Duodenal mucosa (tissue), 2 donors: ENCODE results near the gene MYO18B.

Experiments
- H3K27ac ChIP-seq: one replicate; pipeline ENCODE4 v1.7.0; 2013; ENCODE audit warnings: low read depth, low read length
- H3K27me3 ChIP-seq, 2 donors: one replicate each; pipeline ENCODE4 v1.7.0; 2013; ENCODE audit warnings: low read length in 2 of 2, control low read depth in 1 of 2; ENCODE audit not compliant: insufficient read depth in 2 of 2, control insufficient read depth in 1 of 2
- H3K36me3 ChIP-seq, 2 donors: one replicate each; pipeline ENCODE4 v1.7.0; 2013; ENCODE audit warnings: low read length in 2 of 2, control low read depth in 1 of 2; ENCODE audit not compliant: insufficient read depth in 2 of 2, control insufficient read depth in 1 of 2
- H3K4me1 ChIP-seq, 2 donors: one replicate each; pipeline ENCODE4 v1.7.0; 2013; ENCODE audit warnings: low read length in 2 of 2, control low read depth in 1 of 2; ENCODE audit not compliant: insufficient read depth in 2 of 2, control insufficient read depth in 1 of 2
- H3K4me3 ChIP-seq, 2 donors: one replicate each; pipeline ENCODE4 v1.7.0; 2013; ENCODE audit warnings: low read length in 2 of 2, low read depth in 1 of 2
- H3K9ac ChIP-seq, 2 donors: one replicate each; pipeline ENCODE4 v1.7.0; 2013; ENCODE audit warnings: low read length in 2 of 2, low read depth in 1 of 2
- H3K9me3 ChIP-seq, 2 donors: one replicate each; pipeline ENCODE4 v1.7.0; 2013; ENCODE audit warnings: low read length in 2 of 2, control low read depth in 1 of 2; ENCODE audit not compliant: control insufficient read depth in 1 of 2

MYO18B gene

GRCh38 chr22:26045860-26046259 lies 303.9 kb downstream of the MYO18B start:
- no peak overlapping the region for H3K27ac ChIP-seq
- no peaks in the 10 kb centered on the region for H3K27me3 ChIP-seq
- H3K9me3 ChIP-seq: no peaks in the 10 kb centered on the region
- no peaks in the 10 kb centered on the region for H3K4me1 ChIP-seq
- H3K4me3 ChIP-seq: no peak overlapping the region
- H3K9ac ChIP-seq: no peak overlapping the region
- H3K36me3 ChIP-seq: no peaks in the 10 kb centered on the region

GRCh38 chr22:26047516-26047915 lies 305.5 kb downstream of the MYO18B start:
- H3K9me3 ChIP-seq: no peaks in the 10 kb centered on the region
- H3K27me3 ChIP-seq: no peaks in the 10 kb centered on the region
- no peaks in the 10 kb centered on the region for H3K4me1 ChIP-seq
- H3K27ac ChIP-seq: no peak overlapping the region
- H3K36me3 ChIP-seq: no peaks in the 10 kb centered on the region
- H3K4me3 ChIP-seq: no peak overlapping the region
- H3K9ac ChIP-seq: no peak overlapping the region

- Histone ChIP-seq H3K4me3 (no peak overlapping the region), H3K27me3 (no peaks in the 10 kb centered on the region), H3K4me1 (no peaks in the 10 kb centered on the region), H3K27ac (no peak overlapping the region), H3K9me3 (no peaks in the 10 kb centered on the region), H3K36me3 (no peaks in the 10 kb centered on the region), H3K9ac (no peak overlapping the region)
Observed at GRCh38 chr22:26047920-26048319, 305.9 kb downstream of the MYO18B start.

- H3K36me3 ChIP-seq: no peaks in the 10 kb centered on the region
- H3K9ac ChIP-seq: no peak overlapping the region
- H3K4me3 ChIP-seq: no peak overlapping the region
- H3K27ac ChIP-seq: no peak overlapping the region
- no peaks in the 10 kb centered on the region for H3K4me1 ChIP-seq
- H3K9me3 ChIP-seq: no peaks in the 10 kb centered on the region
- no peaks in the 10 kb centered on the region for H3K27me3 ChIP-seq
Observed at GRCh38 chr22:26050079-26050478, 308.1 kb downstream of the MYO18B start.

- no peak overlapping the region for H3K27ac ChIP-seq
- no peaks in the 10 kb centered on the region for H3K9me3 ChIP-seq
- no peak overlapping the region for H3K4me3 ChIP-seq
- peaks cover 0 to 6% of the 10 kb centered on the region in 2 donors for H3K27me3 ChIP-seq
- no peak overlapping the region for H3K9ac ChIP-seq
- H3K4me1 ChIP-seq: no peaks in the 10 kb centered on the region
- no peaks in the 10 kb centered on the region for H3K36me3 ChIP-seq
Observed at GRCh38 chr22:26053737-26054316, 311.8 kb downstream of the MYO18B start.

- H3K36me3 ChIP-seq: no peaks in the 10 kb centered on the region
- no peak overlapping the region for H3K27ac ChIP-seq
- H3K4me3 ChIP-seq: no peak overlapping the region
- H3K9me3 ChIP-seq: no peaks in the 10 kb centered on the region
- peaks cover 0 to 6% of the 10 kb centered on the region in 2 donors for H3K27me3 ChIP-seq
- H3K9ac ChIP-seq: no peak overlapping the region
- H3K4me1 ChIP-seq: no peaks in the 10 kb centered on the region
Observed at GRCh38 chr22:26054841-26055605, 313.0 kb downstream of the MYO18B start.

- no peaks in the 10 kb centered on the region for H3K9me3 ChIP-seq
- no peaks in the 10 kb centered on the region for H3K36me3 ChIP-seq
- H3K27ac ChIP-seq: no peak overlapping the region
- peaks cover 0 to 6% of the 10 kb centered on the region in 2 donors for H3K27me3 ChIP-seq
- H3K4me1 ChIP-seq: no peaks in the 10 kb centered on the region
- H3K4me3 ChIP-seq: no peak overlapping the region
- no peak overlapping the region for H3K9ac ChIP-seq
Observed at GRCh38 chr22:26055693-26056092, 313.7 kb downstream of the MYO18B start.

- Histone ChIP-seq H3K27me3 (peaks cover 0 to 6% of the 10 kb centered on the region in 2 donors), H3K36me3 (no peaks in the 10 kb centered on the region), H3K4me3 (no peak overlapping the region), H3K27ac (no peak overlapping the region), H3K9me3 (no peaks in the 10 kb centered on the region), H3K4me1 (no peaks in the 10 kb centered on the region), H3K9ac (no peak overlapping the region)
Observed at GRCh38 chr22:26056455-26057200, 314.6 kb downstream of the MYO18B start.

GRCh38 chr22:26057731-26058130 lies 315.7 kb downstream of the MYO18B start:
- no peaks in the 10 kb centered on the region for H3K4me1 ChIP-seq
- no peaks in the 10 kb centered on the region for H3K36me3 ChIP-seq
- no peaks in the 10 kb centered on the region for H3K9me3 ChIP-seq
- H3K27me3 ChIP-seq: peaks cover 0 to 6% of the 10 kb centered on the region in 2 donors
- no peak overlapping the region for H3K4me3 ChIP-seq
- H3K27ac ChIP-seq: no peak overlapping the region
- H3K9ac ChIP-seq: no peak overlapping the region

- Histone ChIP-seq H3K27ac (no peak overlapping the region), H3K27me3 (peaks cover 0 to 8% of the 10 kb centered on the region in 2 donors), H3K4me1 (no peaks in the 10 kb centered on the region), H3K9ac (no peak overlapping the region), H3K9me3 (no peaks in the 10 kb centered on the region), H3K4me3 (no peak overlapping the region), H3K36me3 (no peaks in the 10 kb centered on the region)
Observed at GRCh38 chr22:26064048-26064447, 322.1 kb downstream of the MYO18B start.
